CD4-positive, CD25-positive, alpha-beta regulatory T cell (primary cell): ENCODE measurements around the gene KCNC1. TPM values are rescaled to one million over a fixed set of nuclear protein-coding genes. Genes with fewer than 3 reads are reported as not detected.

Experiments
- ATAC-seq, 2 donors: fragments of 150-1000 bp; cut with Tn5 transposase; one replicate each; pipeline ENCODE4 v1.10.0; 2021; ENCODE audit warnings: low read depth in 2 of 2, moderate number of reproducible peaks in 2 of 2, moderate library complexity in 1 of 2
- DNase-seq, 3 donors: peaks; one replicate each; pipeline versions ENCODE4 v3.0.0 to v3.0.0-alpha.2; 2012 to 2022; ENCODE audit warnings: mixed read lengths in 1 of 3
- H3K27ac ChIP-seq: one replicate; pipeline ENCODE4 v1.7.0; 2013; ENCODE audit warnings: mild to moderate bottlenecking, low read length; ENCODE audit not compliant: insufficient read depth, poor library complexity, severe bottlenecking
- H3K27me3 ChIP-seq: one replicate; pipeline ENCODE4 v1.7.0; 2013; ENCODE audit warnings: low read length; ENCODE audit not compliant: control insufficient read depth, insufficient read depth
- H3K36me3 ChIP-seq: one replicate; pipeline ENCODE4 v1.7.0; 2013; ENCODE audit warnings: mild to moderate bottlenecking, low read length, moderate library complexity; ENCODE audit not compliant: control insufficient read depth, insufficient read depth
- H3K4me1 ChIP-seq: 2 replicates; pipeline ENCODE4 v1.7.0; 2013; ENCODE audit warnings: mild to moderate bottlenecking, low read length; ENCODE audit not compliant: insufficient read depth, control insufficient read depth, poor library complexity, severe bottlenecking
- H3K4me3 ChIP-seq: one replicate; pipeline ENCODE4 v1.7.0; 2013; ENCODE audit warnings: low read depth, mild to moderate bottlenecking, low read length, moderate library complexity
- H3K9me3 ChIP-seq, 2 experiments: 1 replicate in 1 of 2; 2 replicates in 1 of 2; pipeline ENCODE4 v1.7.0; 2013; ENCODE audit warnings: low read length in 2 of 2, mild to moderate bottlenecking in 1 of 2, moderate library complexity in 1 of 2; ENCODE audit not compliant: control insufficient read depth in 2 of 2
- H3K27ac Mint-ChIP-seq, 3 donors: one replicate each; pipeline ENCODE4 v1.8.0; 2020 to 2022; ENCODE audit warnings: mild to moderate bottlenecking in 3 of 3, mixed read lengths in 3 of 3, moderate library complexity in 2 of 3
- H3K27me3 Mint-ChIP-seq: one replicate; pipeline ENCODE4 v1.8.0; 2022; ENCODE audit warnings: mild to moderate bottlenecking, mixed read lengths
- H3K36me3 Mint-ChIP-seq: one replicate; pipeline ENCODE4 v1.8.0; 2020; ENCODE audit warnings: mixed read lengths
- H3K4me1 Mint-ChIP-seq, 4 donors: one replicate each; pipeline ENCODE4 v1.8.0; 2020 to 2022; ENCODE audit warnings: mixed read lengths in 4 of 4, mild to moderate bottlenecking in 1 of 4
- H3K4me3 Mint-ChIP-seq, 4 donors: one replicate each; pipeline ENCODE4 v1.8.0; 2020 to 2022; ENCODE audit warnings: mild to moderate bottlenecking in 4 of 4, mixed read lengths in 4 of 4, moderate library complexity in 3 of 4
- H3K9me3 Mint-ChIP-seq, 7 donors: one replicate each; pipeline ENCODE4 v1.8.0; 2020 to 2022; ENCODE audit warnings: mixed read lengths in 7 of 7, mild to moderate bottlenecking in 3 of 7, moderate library complexity in 2 of 7
- polyA plus RNA-seq, 4 donors: library from polyadenylated mRNA; unstranded; fragments of 300-500 nt; fragmentation: Illumina TruSeq; gene quantifications; one replicate each; pipeline ENCODE4 v1.2.3, GENCODE V29; 2021
- total RNA-seq: library from RNA; stranded (reverse); gene quantifications from one replicate; pipeline ENCODE4 v1.2.3, GENCODE V29; 2022

The KCNC1 gene
- total and polyA plus RNA-seq, 5 donors from 2014 or later = 0.22 to 1.2 (median 0.47) TPM; not detected in 2

DNA sequence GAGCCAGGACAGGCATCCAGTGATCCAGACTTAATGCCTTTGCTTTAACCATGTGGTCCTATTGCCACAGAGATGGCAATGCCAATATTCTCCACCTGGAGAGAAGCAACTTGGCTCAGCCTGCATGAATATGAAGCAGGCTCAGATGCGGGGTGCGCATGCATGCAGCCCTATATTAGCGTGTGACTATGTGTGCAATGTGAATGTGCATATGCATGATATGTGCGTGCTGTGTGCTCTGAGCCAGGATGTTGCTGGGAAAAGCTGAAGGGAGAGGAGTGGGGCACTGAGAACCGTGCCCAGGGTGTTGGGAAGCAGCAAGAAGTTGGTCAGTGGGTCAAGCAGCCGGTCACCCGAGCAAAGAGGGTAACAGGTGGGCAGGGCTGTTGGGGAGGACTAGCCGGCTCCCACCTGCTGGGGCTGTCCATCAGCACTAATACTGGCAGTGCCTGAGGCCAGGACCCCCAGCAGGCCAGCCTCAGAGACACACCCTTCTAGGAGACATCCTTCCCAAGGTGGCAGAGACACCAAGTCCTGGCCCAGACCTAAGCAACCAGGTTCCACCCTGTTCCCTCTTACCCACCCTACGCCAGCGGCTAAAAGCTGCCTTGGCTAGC is 40.0 kb upstream of the KCNC1 start:
- no peak for DNase-seq
- Histone ChIP-seq H3K36me3 (no peaks in the 10 kb centered on the region), H3K27me3 (peaks cover 8% of the 10 kb centered on the region), H3K4me3 (no peak overlapping the region), H3K9me3 (no peaks in the 10 kb centered on the region), H3K4me1 (no peaks in the 10 kb centered on the region), H3K27ac (no peak overlapping the region)
- Mint-ChIP-seq H3K4me1 (peaks cover 0 to 4% (median 0%) of the 10 kb centered on the region in 4 donors), H3K9me3 (peaks cover 0 to 2% (median 0%) of the 10 kb centered on the region in 7 donors), H3K36me3 (no peaks in the 10 kb centered on the region), H3K27me3 (peaks cover 45% of the 10 kb centered on the region), H3K4me3 (peak overlapping the region in 1 of 4 donors; percentile 4), H3K27ac (no peak overlapping the region)
- no peak for ATAC-seq

DNA sequence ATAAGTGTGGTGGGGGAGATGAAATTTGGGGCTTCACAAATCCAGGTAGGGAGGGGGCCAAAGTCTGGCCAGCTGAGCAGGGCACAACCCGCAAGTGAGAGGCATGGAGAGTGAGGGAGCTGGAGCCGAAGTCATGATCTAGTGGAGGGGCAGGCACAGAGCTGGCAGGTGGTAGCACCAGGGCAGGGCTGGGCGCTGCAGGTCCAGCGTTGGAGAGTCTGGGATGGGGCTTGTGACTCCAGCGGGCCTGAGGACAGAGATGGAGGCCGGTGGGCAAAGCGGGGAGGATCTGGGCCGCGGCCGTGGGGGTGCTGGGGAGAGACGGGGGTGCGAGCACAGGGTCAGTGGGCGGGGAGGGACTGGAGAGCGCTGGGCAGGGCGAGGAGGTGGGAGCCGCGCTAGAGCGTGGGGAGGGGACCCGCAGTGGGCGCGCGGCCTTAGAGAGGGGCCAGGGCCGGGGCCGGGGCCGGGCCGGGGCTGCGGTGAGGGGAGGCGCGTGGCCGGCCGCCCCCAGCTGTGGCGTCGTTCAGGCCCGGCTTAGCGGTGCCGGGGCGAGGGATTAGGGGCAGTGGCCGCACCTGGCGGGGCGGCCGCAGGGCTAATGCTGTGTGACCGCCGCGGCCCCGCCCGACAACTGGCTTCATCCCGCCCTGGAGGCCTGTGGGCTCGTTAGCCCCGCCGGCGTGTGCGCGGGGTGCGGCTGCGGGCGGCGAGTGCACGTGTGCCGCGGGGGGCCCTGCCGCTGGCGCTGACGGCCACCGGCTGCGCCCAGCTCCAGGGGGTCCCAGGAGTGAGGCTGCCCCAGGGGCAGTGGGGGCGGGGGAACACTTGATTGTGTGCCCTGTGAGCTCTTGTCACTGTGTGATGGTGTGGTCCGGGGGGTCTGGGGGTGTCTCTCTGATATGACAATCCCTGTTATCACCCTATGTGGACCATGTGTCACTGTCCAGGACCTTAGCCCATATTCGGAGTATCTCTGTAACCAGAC is 38.8 kb upstream of the KCNC1 start:
- Mint-ChIP-seq H3K27ac (no peak overlapping the region), H3K27me3 (peaks cover 45% of the 10 kb centered on the region), H3K4me1 (peaks cover 0 to 4% (median 0%) of the 10 kb centered on the region in 4 donors), H3K4me3 (no peak overlapping the region), H3K9me3 (peaks cover 0 to 2% (median 0%) of the 10 kb centered on the region in 7 donors), H3K36me3 (no peaks in the 10 kb centered on the region)
- ATAC-seq = no peak
- Histone ChIP-seq H3K4me1 (no peaks in the 10 kb centered on the region), H3K4me3 (no peak overlapping the region), H3K36me3 (no peaks in the 10 kb centered on the region), H3K9me3 (no peaks in the 10 kb centered on the region), H3K27ac (no peak overlapping the region), H3K27me3 (peaks cover 8% of the 10 kb centered on the region)
- no peak for DNase-seq

DNA sequence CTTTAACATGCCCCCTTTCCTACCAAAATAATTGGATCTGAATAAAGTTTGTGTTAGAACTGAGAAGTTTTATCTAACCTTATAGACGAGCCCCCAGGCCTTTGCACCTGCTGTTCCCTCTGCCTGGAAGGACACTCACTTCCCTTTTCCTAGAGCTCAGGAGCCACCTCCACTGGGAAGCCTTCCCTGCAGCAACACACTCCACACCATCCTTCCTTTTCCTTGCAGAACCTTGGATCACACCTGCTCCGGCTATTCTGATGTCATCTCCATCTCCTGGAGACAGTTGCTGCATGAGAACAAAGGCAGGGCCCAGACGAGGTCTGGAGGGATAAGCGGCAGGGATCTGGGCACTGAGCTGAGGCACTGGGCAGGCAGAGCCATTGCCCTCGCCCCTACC is 37.8 kb upstream of the KCNC1 start:
- Mint-ChIP-seq H3K4me3 (no peak overlapping the region), H3K27me3 (peaks cover 45% of the 10 kb centered on the region), H3K4me1 (peaks cover 0 to 4% (median 0%) of the 10 kb centered on the region in 4 donors), H3K27ac (no peak overlapping the region), H3K36me3 (no peaks in the 10 kb centered on the region), H3K9me3 (peaks cover 0 to 2% (median 0%) of the 10 kb centered on the region in 7 donors)
- Histone ChIP-seq H3K27me3 (peaks cover 8% of the 10 kb centered on the region), H3K36me3 (no peaks in the 10 kb centered on the region), H3K9me3 (no peaks in the 10 kb centered on the region), H3K4me3 (no peak overlapping the region), H3K27ac (no peak overlapping the region), H3K4me1 (no peaks in the 10 kb centered on the region)
- ATAC-seq (no peak), DNase-seq (no peak)

DNA sequence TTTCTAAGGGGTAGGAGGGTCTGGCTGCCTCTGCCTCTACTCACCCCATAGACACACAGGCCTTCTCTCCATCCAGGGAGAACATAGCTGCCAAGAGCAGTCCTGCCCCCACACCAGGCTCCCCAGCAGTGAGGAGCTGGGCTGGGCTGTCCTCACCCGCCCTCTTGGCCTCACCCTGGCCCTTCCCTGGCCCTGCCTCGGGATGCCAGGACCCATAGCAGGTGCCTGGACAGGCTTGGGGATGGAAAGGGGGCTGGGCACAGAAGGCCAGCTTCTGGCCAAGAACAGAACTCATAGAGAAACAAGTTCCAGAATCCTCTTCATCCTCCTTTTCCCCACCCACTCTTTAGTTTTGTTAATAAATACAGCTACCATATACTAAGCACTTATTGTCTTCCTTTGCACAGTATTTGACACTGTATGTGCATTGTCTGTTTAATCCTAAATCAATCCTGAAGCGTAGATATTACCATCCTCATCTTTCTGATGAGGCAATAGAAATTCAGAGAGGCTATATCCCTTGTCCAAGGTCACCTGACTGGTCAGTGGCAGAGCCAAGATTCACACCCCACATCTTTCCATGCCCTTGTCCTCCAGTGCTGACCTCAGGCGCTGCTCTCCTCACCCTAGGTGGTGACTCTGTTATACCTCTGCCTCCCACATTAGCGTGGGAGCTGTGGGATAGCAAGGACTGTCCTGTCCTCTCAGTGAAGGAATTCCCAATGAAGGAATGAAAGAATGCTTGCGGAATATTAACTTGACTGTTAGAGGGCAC is 37.2 kb upstream of the KCNC1 start:
- H3K27me3 ChIP-seq = peaks cover 8% of the 10 kb centered on the region
- Mint-ChIP-seq H3K27me3 (peaks cover 45% of the 10 kb centered on the region), H3K4me3 (no peak overlapping the region), H3K27ac (no peak overlapping the region), H3K36me3 (no peaks in the 10 kb centered on the region), H3K4me1 (peaks cover 0 to 4% (median 0%) of the 10 kb centered on the region in 4 donors), H3K9me3 (peaks cover 0 to 2% (median 0%) of the 10 kb centered on the region in 7 donors)
- H3K9me3 ChIP-seq = no peaks in the 10 kb centered on the region
- no peak overlapping the region for H3K27ac ChIP-seq
- DNase-seq (no peak), ATAC-seq (no peak)
- no peak overlapping the region for H3K4me3 ChIP-seq
- H3K4me1 ChIP-seq = no peaks in the 10 kb centered on the region
- H3K36me3 ChIP-seq = no peaks in the 10 kb centered on the region

DNA sequence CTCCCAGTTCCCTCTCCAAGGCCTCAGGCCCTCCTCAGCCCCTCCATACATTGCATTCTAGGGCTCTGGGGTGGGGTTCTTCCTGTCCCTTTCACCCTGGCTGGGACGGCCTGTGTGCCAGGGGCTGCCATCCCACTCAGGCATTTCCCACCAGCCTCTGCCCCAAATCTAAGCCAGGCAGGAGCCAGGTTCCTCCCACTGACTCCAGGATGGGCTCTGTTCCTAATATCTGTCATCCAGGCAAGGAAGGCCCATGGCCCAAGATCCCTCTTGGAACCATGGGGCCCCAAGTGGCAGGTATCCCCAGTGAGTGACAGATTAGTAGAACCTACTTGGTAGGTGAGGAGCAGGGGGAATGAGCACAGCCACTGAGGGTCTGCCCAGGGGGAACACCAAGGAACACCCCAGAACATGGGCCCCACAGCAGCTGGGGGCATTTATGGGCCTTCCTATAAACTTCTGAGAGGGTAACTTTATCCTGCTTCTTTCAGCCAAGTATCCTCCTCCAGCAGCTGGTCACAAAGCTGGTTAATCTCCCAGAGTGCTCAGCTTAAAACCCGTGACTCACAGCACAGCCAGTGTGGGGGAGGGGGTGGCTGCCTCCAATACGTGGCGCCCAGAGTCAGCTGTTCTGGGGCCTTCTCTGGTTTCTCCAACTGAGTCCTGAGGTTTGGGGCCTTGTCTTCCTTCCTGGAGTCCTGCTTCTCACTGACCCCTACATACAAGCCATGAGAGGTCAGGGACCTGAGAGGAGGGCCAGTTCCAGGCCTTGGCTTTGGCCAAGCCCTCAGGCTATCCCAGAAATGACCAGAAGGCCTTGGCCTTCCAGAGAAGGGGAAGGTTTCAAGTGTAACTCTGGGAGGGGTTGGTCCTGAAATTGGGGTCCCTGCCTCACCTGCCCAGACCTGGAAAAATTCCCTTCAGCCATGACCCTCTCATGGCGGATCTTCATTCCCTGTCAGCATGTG is 35.1 kb upstream of the KCNC1 start:
- H3K9me3 ChIP-seq = peaks cover 0 to 3% of the 10 kb centered on the region in 2 experiments
- no peak for DNase-seq
- Mint-ChIP-seq H3K27me3 (peaks cover 35% of the 10 kb centered on the region), H3K36me3 (no peaks in the 10 kb centered on the region), H3K9me3 (peaks cover 0 to 4% (median 0%) of the 10 kb centered on the region in 7 donors), H3K4me1 (peaks cover 0 to 4% (median 0%) of the 10 kb centered on the region in 4 donors), H3K27ac (peak overlapping the region in 1 of 3 donors; percentile 21), H3K4me3 (no peak overlapping the region)
- peaks cover 8% of the 10 kb centered on the region for H3K27me3 ChIP-seq
- H3K4me1 ChIP-seq = no peaks in the 10 kb centered on the region
- H3K36me3 ChIP-seq = no peaks in the 10 kb centered on the region
- no peak overlapping the region for H3K4me3 ChIP-seq
- ATAC-seq = peak in 1 of 2 donors; percentile 11
- H3K27ac ChIP-seq = no peak overlapping the region

DNA sequence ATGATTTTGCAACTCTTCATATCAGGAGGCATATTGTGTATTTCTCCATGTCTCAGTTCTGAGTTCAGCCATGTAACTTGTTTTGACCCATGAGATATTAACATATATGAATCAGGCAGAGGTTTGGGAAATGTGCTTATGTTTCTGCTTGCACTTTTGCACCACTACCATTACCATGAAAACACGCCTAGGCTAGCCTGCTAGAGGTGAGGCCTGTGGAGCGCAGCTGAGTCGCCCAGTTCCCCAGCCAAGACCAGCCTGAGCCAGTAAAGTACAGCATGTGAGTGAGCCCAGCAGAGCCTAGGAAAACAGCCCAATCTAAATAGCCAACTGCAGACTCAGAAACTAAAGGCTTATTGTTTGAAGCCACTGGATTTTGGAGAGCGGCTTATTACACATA is 33.6 kb upstream of the KCNC1 start:
- Histone ChIP-seq H3K4me1 (no peaks in the 10 kb centered on the region), H3K27ac (no peak overlapping the region), H3K27me3 (peaks cover 8% of the 10 kb centered on the region), H3K9me3 (peaks cover 0 to 3% of the 10 kb centered on the region in 2 experiments), H3K4me3 (no peak overlapping the region), H3K36me3 (no peaks in the 10 kb centered on the region)
- ATAC-seq (no peak), DNase-seq (no peak)
- H3K27ac Mint-ChIP-seq = no peak overlapping the region
- no peaks in the 10 kb centered on the region for H3K4me1 Mint-ChIP-seq
- H3K36me3 Mint-ChIP-seq = no peaks in the 10 kb centered on the region
- peaks cover 0 to 4% (median 0%) of the 10 kb centered on the region in 7 donors for H3K9me3 Mint-ChIP-seq
- H3K27me3 Mint-ChIP-seq = peaks cover 25% of the 10 kb centered on the region
- H3K4me3 Mint-ChIP-seq = no peak overlapping the region
